ENCODE data around the gene YKT6. TPM values are rescaled to one million over a fixed set of nuclear protein-coding genes. Genes with fewer than 3 reads are reported as not detected.

The YKT6 gene
- 79.2 and 88.1 TPM in 2 replicates for total RNA-seq

DNA sequence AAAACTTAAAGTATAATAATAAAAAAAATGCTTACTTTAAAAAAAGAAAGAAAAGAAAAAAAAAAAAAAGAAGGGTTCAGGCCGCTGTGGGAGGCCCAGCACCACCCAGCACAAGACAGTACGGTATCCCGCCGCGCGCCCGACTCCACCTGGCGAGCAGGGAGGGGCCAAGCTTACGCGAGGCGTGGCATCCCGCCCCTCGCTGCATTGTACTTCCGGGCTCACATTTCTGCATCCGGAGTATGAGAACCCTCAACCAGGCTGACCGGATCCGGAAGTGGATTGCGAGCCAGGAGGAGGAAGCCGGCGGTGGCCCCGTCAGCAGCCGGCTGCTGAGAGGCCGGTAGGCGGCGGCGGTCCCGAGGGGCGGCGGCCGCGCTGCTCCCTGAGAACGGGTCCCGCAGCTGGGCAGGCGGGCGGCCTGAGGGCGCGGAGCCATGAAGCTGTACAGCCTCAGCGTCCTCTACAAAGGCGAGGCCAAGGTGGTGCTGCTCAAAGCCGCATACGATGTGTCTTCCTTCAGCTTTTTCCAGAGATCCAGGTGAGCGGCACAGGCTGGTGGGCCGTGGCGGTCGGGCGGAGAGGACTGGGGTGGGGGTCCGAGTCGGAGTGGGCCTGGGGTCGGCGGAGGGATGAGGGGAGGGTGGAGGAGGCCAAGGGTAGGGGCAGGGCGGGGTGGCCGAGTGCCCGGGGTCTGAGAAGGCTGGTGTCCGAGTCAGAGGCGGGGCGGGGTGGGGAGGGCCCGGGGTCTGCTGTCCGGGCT, at the start of gene YKT6:
Gene YKT6, plus strand, starts transcription at position 280 of the 763 bp plus-strand sequence. Its CDS starts 158 bp downstream, at position 438.

GRCh38 chr7:44189286-44189992, 11.3 kb upstream of the YKT6 start, which contains the start of gene GCK:
GCK (minus strand) TSS chr7:44189439; CDS start chr7:44188953, 486 bp downstream.

Other genes with a start within 250 kb of the YKT6 start
- not detected in 2 replicates for gene SPDYE1, start 203.1 kb upstream of the YKT6 start, total RNA-seq
- 114 and 122 TPM in 2 replicates for gene DBNL, start 156.3 kb upstream of the YKT6 start, total RNA-seq
- 0.14 and 0.65 TPM in 2 replicates for gene PGAM2, start 135.4 kb upstream of the YKT6 start, total RNA-seq
- gene POLM, start 118.4 kb upstream of the YKT6 start, total RNA-seq: 6.0 and 10.5 TPM in 2 replicates
- gene AEBP1, start 96.6 kb upstream of the YKT6 start, total RNA-seq: 15.5 and 53.1 TPM in 2 replicates
- 79.6 and 94.9 TPM in 2 replicates for gene POLD2, start 77.4 kb upstream of the YKT6 start, total RNA-seq
- gene MYL7, start 59.6 kb upstream of the YKT6 start, total RNA-seq: not detected in 2 replicates
- 1.0 and 1.4 TPM in 2 replicates for gene GCK, start 11.5 kb upstream of the YKT6 start, total RNA-seq
- 0.09 and 0.14 TPM in 2 replicates for gene CAMK2B, start 124.6 kb downstream of the YKT6 start, total RNA-seq

Measured in smooth muscle cell of bladder (primary cell).